ENCODE results near the gene TAS1R3. TPM values are rescaled to one million over a fixed set of nuclear protein-coding genes. Genes with fewer than 3 reads are reported as not detected.

The TAS1R3 gene
- total RNA-seq, 1 experiment from 2014 or later = 0.07 TPM

DNA sequence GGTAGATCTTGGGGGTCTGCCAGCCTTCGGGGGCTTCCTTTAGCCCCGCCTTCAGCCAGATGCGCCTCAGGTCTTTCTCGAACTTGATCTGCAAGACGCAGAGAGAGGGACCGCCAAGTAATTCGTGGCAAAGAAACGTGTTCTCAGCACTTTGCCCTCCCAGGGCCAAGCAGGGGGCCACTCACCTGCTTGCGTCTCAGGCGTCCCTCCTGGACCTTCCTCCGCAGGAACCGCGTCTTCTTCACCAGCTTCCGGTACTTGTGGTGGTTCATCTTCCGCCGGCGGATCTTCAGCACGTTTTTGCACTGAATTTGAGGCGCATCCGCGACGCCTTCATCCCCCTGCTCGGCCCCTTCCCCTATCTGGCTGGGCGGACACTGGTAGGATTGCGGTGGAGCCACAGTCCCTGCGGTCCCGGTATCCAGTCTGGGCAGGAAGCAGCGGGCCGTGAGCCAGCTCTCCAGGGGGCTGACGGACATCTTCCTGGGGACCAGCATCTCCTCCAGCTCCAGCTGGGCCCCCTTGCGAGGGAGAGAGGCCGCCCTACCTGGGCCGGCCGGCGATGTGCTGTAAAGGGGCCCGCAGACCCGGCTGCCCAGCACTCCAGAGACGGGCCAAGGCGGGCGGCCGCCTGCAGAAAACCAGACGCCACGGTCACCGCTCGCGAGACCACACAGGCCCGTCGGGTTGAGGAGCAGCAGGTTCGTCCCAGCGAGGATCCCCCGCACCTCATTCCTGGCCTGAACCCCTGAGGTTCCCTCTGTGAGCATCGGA is 42.9 kb downstream of the TAS1R3 start:
- ChIA-PET CTCF (no interaction called here), POLR2A (no interaction called here)
- no peaks in the 10 kb centered on the region for H3K9me3 ChIP-seq (ENCODE audit: control insufficient read depth in 1 of 2, insufficient read depth in 1 of 2, low read depth in 1 of 2, low read length in 2 of 2)

DNA sequence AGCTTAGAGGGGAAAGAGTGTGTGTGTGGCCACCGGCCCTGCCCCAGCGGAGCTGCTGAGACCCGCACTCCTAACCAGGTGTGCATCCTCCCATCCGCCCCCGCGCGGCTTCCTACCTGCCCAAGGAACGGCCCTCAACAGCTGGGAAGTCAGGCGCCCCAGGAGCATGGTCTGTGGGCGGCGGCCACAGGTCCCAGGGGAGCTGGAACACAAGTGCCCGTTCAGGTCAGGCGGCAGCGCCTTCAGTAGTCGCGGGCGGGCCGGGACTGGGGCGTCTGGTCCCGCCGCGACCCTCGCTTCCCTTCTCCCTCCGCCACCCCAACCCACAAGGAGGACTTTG is 43.5 kb downstream of the TAS1R3 start:
- H3K4me2 ChIP-seq (ENCODE audit: low read length) = peak overlapping the region; percentile 79
- H3K27me3 ChIP-seq (ENCODE audit: insufficient read depth, low read length) = no peaks in the 10 kb centered on the region
- no TSS peak for BruUV-seq (replicated peaks)
- H3K9me2 ChIP-seq (ENCODE audit: insufficient read depth) = no peaks in the 10 kb centered on the region
- ChIA-PET RAD21 (ENCODE audit: low non-redundant PET in 1 of 2, low total read pairs in 2 of 2, uncharacterized antibody in 2 of 2, unreplicated experiment in 2 of 2) (interaction anchor here in 1 of 2 experiments (0.8 to 1.2 kb wide), 2 partner anchors 25 to 26 kb away, joined by 3 to 4 read pairs; partner anchors contain the start of gene CCNL2), POLR2A (interaction anchor here (0.6 to 2.1 kb wide), 4 partner anchors 24 to 470 kb away, joined by 3 to 6 read pairs (median 4); partner anchors contain the start of gene CCNL2), CTCF (interaction anchor here (0.8 to 1.8 kb wide), 6 partner anchors 26 to 130 kb away, joined by 3 to 9 read pairs (median 4); no protein-coding TSS in a partner anchor)
- H2AFZ ChIP-seq (ENCODE audit: low read depth, low read length, poor library complexity, severe bottlenecking) = no peak overlapping the region
- H3K4me1 ChIP-seq (ENCODE audit: control insufficient read depth in 1 of 2, insufficient read depth in 2 of 2, low read length in 2 of 2) = peaks cover 14 to 33% of the 10 kb centered on the region in 2 experiments
- ATAC-seq = no peak
- peak overlapping the region; percentile 96 for H3K9ac ChIP-seq (ENCODE audit: low read length)
- peaks cover 29% of the 10 kb centered on the region for H3K79me2 ChIP-seq (ENCODE audit: insufficient read depth, low read length)
- peak overlapping the region; percentile 99 for H3K27ac ChIP-seq (ENCODE audit: low read depth, low read length)
- no peaks in the 10 kb centered on the region for H4K20me1 ChIP-seq (ENCODE audit: insufficient read depth)
- intact Hi-C loops (cut with micrococcal nuclease) = loop anchor here (2.0 kb wide), 2 partner anchors 30 to 70 kb away; no protein-coding TSS in a partner anchor
- no peak for DNase-seq (ENCODE audit: low read depth, low spot score)
- peaks cover 0 to 11% of the 10 kb centered on the region in 2 experiments; a peak in 1 of 4 replicates for H3K36me3 ChIP-seq (ENCODE audit: control insufficient read depth in 1 of 2, insufficient read depth in 2 of 2, low read length in 2 of 2)
- no peaks in the 10 kb centered on the region for H3K9me3 ChIP-seq (ENCODE audit: control insufficient read depth in 1 of 2, insufficient read depth in 1 of 2, low read depth in 1 of 2, low read length in 2 of 2)
- H3K4me3 ChIP-seq (replicated peaks in 1 of 2; ENCODE audit: low read depth in 1 of 2, low read length in 2 of 2) = peak overlapping the region; percentile 73 to 93
- TF ChIP-seq, protein P1, sequence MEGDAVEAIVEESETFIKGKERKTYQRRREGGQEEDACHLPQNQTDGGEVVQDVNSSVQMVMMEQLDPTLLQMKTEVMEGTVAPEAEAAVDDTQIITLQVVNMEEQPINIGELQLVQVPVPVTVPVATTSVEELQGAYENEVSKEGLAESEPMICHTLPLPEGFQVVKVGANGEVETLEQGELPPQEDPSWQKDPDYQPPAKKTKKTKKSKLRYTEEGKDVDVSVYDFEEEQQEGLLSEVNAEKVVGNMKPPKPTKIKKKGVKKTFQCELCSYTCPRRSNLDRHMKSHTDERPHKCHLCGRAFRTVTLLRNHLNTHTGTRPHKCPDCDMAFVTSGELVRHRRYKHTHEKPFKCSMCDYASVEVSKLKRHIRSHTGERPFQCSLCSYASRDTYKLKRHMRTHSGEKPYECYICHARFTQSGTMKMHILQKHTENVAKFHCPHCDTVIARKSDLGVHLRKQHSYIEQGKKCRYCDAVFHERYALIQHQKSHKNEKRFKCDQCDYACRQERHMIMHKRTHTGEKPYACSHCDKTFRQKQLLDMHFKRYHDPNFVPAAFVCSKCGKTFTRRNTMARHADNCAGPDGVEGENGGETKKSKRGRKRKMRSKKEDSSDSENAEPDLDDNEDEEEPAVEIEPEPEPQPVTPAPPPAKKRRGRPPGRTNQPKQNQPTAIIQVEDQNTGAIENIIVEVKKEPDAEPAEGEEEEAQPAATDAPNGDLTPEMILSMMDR (IDR thresholded peaks at IDR 0.05 in 2 of 3, conservative IDR thresholded peaks at IDR 0.05 in 1 of 3; ENCODE audit: borderline replicate concordance in 1 of 3, insufficient read depth in 1 of 3, low read depth in 2 of 3, low read length in 2 of 3) = no peak
- TF ChIP-seq EZH2 (IDR thresholded peaks at IDR 0.05) (no peak), SRF (IDR thresholded peaks at IDR 0.05; ENCODE audit: low read depth) (no peak), ZFX (IDR thresholded peaks at IDR 0.05) (no peak), EGR1 (IDR thresholded peaks at IDR 0.05; ENCODE audit: low read depth) (no peak), JUND (IDR thresholded peaks at IDR 0.05) (no peak), RAD21 (IDR thresholded peaks at IDR 0.05; ENCODE audit: low read depth) (no peak), TCF7L2 (IDR thresholded peaks at IDR 0.05; ENCODE audit: borderline replicate concordance, extremely low read depth, insufficient read depth, insufficient read length) (no peak), SIN3A (IDR thresholded peaks at IDR 0.05; ENCODE audit: low read depth) (no peak), SP1 (IDR thresholded peaks at IDR 0.05; ENCODE audit: low read depth) (no peak)
- TF ChIP-seq, protein P2, sequence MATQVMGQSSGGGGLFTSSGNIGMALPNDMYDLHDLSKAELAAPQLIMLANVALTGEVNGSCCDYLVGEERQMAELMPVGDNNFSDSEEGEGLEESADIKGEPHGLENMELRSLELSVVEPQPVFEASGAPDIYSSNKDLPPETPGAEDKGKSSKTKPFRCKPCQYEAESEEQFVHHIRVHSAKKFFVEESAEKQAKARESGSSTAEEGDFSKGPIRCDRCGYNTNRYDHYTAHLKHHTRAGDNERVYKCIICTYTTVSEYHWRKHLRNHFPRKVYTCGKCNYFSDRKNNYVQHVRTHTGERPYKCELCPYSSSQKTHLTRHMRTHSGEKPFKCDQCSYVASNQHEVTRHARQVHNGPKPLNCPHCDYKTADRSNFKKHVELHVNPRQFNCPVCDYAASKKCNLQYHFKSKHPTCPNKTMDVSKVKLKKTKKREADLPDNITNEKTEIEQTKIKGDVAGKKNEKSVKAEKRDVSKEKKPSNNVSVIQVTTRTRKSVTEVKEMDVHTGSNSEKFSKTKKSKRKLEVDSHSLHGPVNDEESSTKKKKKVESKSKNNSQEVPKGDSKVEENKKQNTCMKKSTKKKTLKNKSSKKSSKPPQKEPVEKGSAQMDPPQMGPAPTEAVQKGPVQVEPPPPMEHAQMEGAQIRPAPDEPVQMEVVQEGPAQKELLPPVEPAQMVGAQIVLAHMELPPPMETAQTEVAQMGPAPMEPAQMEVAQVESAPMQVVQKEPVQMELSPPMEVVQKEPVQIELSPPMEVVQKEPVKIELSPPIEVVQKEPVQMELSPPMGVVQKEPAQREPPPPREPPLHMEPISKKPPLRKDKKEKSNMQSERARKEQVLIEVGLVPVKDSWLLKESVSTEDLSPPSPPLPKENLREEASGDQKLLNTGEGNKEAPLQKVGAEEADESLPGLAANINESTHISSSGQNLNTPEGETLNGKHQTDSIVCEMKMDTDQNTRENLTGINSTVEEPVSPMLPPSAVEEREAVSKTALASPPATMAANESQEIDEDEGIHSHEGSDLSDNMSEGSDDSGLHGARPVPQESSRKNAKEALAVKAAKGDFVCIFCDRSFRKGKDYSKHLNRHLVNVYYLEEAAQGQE (IDR thresholded peaks at IDR 0.05; ENCODE audit: low read depth) = no peak
- TF ChIP-seq, protein P3, sequence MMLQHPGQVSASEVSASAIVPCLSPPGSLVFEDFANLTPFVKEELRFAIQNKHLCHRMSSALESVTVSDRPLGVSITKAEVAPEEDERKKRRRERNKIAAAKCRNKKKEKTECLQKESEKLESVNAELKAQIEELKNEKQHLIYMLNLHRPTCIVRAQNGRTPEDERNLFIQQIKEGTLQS (IDR thresholded peaks at IDR 0.05) = no peak

More for the DNA sequence above, 42.9 kb downstream of the TAS1R3 start:
- Histone ChIP-seq H3K36me3 (ENCODE audit: control insufficient read depth in 1 of 2, insufficient read depth in 2 of 2, low read length in 2 of 2) (peaks cover 0 to 11% of the 10 kb centered on the region in 2 experiments; a peak in 1 of 4 replicates), H3K9me2 (ENCODE audit: insufficient read depth) (no peaks in the 10 kb centered on the region), H3K27me3 (ENCODE audit: insufficient read depth, low read length) (no peaks in the 10 kb centered on the region), H3K9ac (ENCODE audit: low read length) (peak overlapping the region; percentile 96), H3K4me3 (replicated peaks in 1 of 2; ENCODE audit: low read depth in 1 of 2, low read length in 2 of 2) (peak overlapping the region; percentile 73 to 93), H4K20me1 (ENCODE audit: insufficient read depth) (no peaks in the 10 kb centered on the region), H3K27ac (ENCODE audit: low read depth, low read length) (peak overlapping the region; percentile 99), H2AFZ (ENCODE audit: low read depth, low read length, poor library complexity, severe bottlenecking) (no peak overlapping the region), H3K79me2 (ENCODE audit: insufficient read depth, low read length) (peaks cover 29% of the 10 kb centered on the region), H3K4me1 (ENCODE audit: control insufficient read depth in 1 of 2, insufficient read depth in 2 of 2, low read length in 2 of 2) (peaks cover 14 to 33% of the 10 kb centered on the region in 2 experiments), H3K4me2 (ENCODE audit: low read length) (peak overlapping the region; percentile 79)
- BruUV-seq (replicated peaks) = TSS peak; percentile 75
- TF ChIP-seq RAD21 (IDR thresholded peaks at IDR 0.05; ENCODE audit: low read depth) (no peak), EZH2 (IDR thresholded peaks at IDR 0.05) (no peak), ZFX (IDR thresholded peaks at IDR 0.05) (no peak), EGR1 (IDR thresholded peaks at IDR 0.05; ENCODE audit: low read depth) (no peak)
- DNase-seq (ENCODE audit: low read depth, low spot score) = no peak
- intact Hi-C loops (cut with micrococcal nuclease) = loop anchor here (2.0 kb wide), 2 partner anchors 29 to 69 kb away; no protein-coding TSS in a partner anchor
- RAD21 ChIA-PET (ENCODE audit: low non-redundant PET in 1 of 2, low total read pairs in 2 of 2, uncharacterized antibody in 2 of 2, unreplicated experiment in 2 of 2) = no interaction called here
- no peak for ATAC-seq

All from HCT116 (cell line).